ES-I3 (cell line): ENCODE data around the gene ITGB1BP1.

Experiments used
- H3K36me3 ChIP-seq: 2 replicates; pipeline ENCODE4 v1.6.1; 2013; ENCODE audit warnings: mild to moderate bottlenecking, low read length, control low read depth, moderate library complexity; ENCODE audit not compliant: insufficient read depth
- H3K4me1 ChIP-seq: 2 replicates; pipeline ENCODE4 v1.6.1; 2013; ENCODE audit warnings: mild to moderate bottlenecking, control low read depth, low read length; ENCODE audit not compliant: insufficient read depth
- H3K9ac ChIP-seq: 2 replicates; pipeline ENCODE4 v1.6.1; 2013; ENCODE audit warnings: low read depth, mild to moderate bottlenecking, low read length, moderate library complexity
- H3K9me3 ChIP-seq: 2 replicates; pipeline ENCODE4 v1.6.1; 2013; ENCODE audit warnings: mild to moderate bottlenecking, low read length, moderate library complexity; ENCODE audit not compliant: control insufficient read depth, insufficient read depth

ITGB1BP1 gene

DNA sequence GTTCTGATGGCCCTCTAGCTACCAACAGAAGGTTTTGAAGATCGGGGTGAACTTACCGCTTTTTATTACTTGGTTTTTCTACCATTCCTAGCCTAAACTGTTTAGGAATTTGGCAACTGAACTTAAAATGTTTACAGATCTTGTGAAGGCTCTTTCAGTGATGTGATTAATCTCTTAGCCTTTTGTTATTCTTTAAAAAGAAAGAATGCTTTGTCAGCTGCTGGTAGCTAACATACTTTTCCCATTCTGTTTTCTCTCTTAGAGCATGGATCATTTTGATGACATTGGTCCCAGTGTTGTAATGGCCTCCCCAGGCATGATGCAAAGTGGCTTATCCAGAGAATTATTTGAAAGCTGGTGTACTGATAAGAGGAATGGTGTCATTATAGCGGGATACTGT, 18.2 kb upstream of the ITGB1BP1 start:
- H3K4me1 ChIP-seq = no peaks in the 10 kb centered on the region
- H3K9me3 ChIP-seq = no peaks in the 10 kb centered on the region
- no peak overlapping the region for H3K9ac ChIP-seq
- H3K36me3 ChIP-seq = peaks cover 31% of the 10 kb centered on the region

DNA sequence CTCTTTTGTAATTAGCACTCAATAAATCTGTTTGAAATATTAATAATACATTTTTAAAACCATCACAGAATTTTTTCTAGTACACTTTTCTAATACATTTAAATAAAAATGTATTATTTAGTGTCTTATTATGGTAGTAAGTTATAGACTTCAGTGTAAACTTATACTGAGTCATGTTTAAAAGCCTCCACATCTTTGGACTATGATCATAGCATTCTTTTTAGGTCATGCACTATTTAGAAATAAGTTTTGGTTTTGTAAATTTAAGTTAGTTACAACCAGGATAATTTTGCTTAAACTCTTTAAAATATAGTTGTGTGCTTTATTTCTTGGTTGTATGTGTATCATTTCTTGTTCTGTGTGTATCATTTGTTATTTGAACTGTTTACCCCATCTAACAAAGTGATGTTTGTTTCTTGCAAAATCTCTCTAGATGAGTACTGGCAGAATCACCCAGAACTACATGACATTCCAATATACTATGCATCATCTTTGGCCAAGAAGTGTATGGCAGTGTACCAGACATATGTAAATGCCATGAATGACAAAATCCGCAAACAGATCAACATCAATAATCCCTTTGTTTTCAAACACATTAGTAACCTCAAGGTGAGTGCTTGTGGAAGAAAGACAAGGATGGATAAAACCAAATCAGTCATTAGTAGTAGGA, 16.9 kb upstream of the ITGB1BP1 start:
- Histone ChIP-seq H3K4me1 (no peaks in the 10 kb centered on the region), H3K9me3 (no peaks in the 10 kb centered on the region), H3K36me3 (peaks cover 25% of the 10 kb centered on the region), H3K9ac (no peak overlapping the region)

DNA sequence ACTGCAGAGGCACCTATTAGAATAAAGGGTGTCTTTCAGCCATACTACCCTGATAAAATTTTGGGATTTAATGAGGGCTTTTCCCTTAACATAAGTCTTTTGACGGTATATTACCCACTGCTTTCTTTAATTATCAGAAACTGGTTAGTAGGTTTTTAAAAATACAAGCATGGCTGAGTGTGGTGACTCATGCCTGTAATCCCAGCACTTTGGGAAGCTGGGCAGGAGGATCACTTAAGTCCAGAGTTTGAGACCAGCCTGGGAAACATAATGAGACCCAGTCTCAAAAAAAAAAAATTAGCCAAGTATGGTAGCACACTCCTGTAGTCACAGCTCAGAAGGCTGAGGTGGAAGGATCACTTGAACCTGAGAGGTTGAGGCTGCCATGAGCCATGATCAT, 16.2 kb upstream of the ITGB1BP1 start:
- Histone ChIP-seq H3K9ac (no peak overlapping the region), H3K9me3 (no peaks in the 10 kb centered on the region), H3K36me3 (peaks cover 24% of the 10 kb centered on the region), H3K4me1 (no peaks in the 10 kb centered on the region)

DNA sequence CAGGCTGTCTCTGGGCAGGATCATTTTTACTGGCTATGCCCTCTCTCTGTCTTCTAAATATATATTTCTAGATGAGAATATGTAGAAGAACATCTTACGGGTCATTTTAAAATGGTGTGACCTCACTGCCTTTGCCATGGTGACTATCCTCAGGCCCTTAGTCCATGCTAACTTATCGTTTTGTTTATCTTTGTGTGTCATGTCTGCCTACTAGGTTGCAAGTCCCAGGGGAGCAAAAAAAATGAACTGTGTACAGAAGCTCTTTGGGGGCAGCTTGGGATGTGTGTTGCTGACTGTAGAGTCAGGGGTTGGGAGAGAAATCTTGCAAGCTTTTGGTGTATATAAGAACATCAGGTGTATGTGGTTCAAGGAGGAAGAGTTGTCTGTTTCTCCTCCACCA, 11.2 kb upstream of the ITGB1BP1 start:
- Histone ChIP-seq H3K4me1 (no peaks in the 10 kb centered on the region), H3K36me3 (peaks cover 29% of the 10 kb centered on the region), H3K9ac (no peak overlapping the region), H3K9me3 (no peaks in the 10 kb centered on the region)

DNA sequence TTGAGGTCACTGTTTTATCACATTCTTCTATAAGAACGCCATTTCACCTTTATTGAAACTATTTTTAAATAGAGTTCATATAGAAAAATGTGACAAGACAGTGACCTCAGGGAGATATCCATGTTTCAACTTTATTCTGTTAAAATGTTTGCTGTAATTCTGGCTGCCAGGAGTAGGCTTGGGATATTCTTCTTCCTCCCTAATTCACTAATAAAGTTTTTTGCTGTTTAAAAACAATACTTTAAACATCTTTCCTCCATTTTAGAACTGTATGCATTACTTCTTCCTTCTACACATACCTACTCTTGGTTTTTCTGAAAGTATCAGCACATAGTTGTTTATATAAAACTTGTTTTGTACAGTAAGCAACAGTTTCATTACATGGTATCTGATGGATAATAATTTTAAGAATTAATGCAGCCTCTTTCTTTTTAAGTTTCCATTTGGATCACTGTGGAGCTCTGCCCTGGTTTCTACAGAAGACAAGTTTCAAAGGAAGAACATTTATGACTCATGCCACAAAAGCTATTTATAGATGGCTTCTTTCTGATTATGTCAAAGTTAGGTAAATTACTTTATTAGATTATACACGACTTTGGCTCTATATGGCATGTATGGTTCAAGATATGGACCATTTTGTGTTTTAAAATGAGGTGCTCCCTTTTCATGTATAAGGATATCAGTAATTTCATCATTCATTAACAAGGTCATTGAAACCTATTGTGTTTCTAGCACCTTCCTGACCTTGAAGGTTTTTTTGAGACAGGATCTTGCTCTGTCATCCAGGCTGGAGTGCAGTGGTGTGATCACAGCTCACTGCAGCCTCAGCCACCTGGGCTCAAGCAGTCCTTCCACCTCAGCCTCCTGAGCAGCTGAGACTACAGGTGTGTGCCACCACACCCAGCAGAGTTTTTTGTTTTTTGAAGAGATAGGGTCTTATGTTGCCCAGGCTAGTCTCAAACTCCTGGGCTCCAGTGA, 7.3 kb upstream of the ITGB1BP1 start:
- Histone ChIP-seq H3K36me3 (peaks cover 21% of the 10 kb centered on the region), H3K9ac (no peak overlapping the region)

DNA sequence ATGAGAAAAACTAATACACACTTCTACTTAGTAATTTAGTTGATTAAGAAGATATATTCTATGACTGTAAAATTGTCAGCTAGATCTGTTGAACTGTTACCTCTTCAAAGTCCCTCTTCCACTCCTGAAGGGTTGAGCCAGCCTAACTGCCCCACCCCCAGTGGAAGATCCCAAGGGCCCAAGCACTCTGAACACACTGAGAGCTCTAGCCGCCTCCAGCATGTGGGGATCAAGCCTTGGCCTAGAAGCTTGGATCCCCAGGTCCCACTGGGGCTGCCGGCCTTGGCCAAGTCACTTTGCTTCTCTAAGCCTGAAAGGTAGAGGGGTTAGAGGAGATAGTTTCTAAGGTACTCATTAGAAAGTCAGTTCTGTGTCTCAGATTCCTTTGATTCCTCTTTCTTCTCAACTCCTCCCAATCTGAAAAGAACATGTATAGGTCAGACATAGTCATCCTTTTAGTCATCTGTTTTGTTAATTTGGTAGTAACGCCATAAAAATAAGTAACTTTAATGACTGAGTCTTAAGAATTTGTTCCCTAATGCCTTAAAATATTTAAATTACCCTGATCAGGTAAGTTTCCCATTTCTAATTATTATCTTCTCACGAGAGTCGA, 5.7 kb upstream of the ITGB1BP1 start:
- no peak overlapping the region for H3K9ac ChIP-seq
- no peaks in the 10 kb centered on the region; the same call in 1 of the 2 replicates for H3K4me1 ChIP-seq
- no peaks in the 10 kb centered on the region for H3K9me3 ChIP-seq
- peaks cover 17% of the 10 kb centered on the region for H3K36me3 ChIP-seq

More for the DNA sequence above, 7.3 kb upstream of the ITGB1BP1 start:
- Histone ChIP-seq H3K4me1 (no peaks in the 10 kb centered on the region), H3K9me3 (no peaks in the 10 kb centered on the region)

DNA sequence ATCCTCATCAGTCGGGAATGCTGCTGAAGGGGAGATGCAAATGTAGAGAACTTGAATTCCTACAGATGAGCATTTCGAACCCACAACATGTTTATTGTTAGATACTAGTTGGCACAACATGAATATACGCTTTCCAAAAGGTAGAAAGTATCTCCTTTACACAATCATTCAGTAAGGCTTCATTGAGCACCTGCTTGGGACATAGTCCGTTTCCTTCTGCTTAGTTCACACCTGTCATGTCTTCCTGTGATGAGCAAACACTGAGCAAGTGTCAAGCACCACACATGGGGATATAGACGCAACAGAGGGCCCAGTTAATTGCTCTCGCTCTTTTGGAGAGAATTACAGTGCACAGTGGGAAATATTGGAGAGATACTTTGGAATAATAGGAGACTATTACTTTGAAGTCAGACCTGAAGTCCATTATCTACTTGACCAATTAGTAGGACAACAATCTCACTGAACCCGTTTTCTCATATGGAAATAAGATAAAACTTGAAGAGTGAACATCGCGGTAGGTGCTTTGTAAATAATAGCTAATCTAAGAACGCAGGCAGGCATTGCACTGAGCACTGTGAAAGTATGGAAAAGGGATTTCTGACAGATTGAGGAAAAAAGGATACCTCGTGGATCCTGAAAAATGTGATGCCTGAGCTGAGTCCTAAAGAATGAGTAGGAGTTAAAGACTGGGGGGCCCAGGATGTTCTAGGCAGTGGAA, 1.3 kb upstream of the ITGB1BP1 start:
- no peaks in the 10 kb centered on the region for H3K36me3 ChIP-seq
- H3K9ac ChIP-seq = peak overlapping the region; percentile 100
- H3K9me3 ChIP-seq = no peaks in the 10 kb centered on the region
- H3K4me1 ChIP-seq = no peaks in the 10 kb centered on the region; the same call in 1 of the 2 replicates

DNA sequence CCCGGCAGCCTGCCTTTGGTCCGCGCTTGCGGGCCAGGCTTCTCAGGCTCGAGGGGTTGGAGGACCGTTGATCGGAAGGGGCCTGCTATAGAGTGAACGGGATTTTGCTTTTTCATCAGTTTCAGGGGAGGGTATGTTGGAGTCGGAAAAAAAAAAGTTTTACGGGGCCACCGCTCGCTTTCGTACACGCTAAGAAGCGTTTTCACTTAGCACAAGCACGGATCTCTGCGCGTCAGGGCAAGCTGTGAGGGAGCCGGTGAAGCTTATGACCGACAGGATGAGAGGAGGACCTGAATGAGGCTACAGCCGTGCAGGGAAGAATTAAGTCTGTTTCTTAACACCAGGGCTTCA, 569 bp upstream of the ITGB1BP1 start:
- Histone ChIP-seq H3K4me1 (no peaks in the 10 kb centered on the region; the same call in 1 of the 2 replicates), H3K9me3 (no peaks in the 10 kb centered on the region), H3K36me3 (no peaks in the 10 kb centered on the region), H3K9ac (peak overlapping the region; percentile 100)

DNA sequence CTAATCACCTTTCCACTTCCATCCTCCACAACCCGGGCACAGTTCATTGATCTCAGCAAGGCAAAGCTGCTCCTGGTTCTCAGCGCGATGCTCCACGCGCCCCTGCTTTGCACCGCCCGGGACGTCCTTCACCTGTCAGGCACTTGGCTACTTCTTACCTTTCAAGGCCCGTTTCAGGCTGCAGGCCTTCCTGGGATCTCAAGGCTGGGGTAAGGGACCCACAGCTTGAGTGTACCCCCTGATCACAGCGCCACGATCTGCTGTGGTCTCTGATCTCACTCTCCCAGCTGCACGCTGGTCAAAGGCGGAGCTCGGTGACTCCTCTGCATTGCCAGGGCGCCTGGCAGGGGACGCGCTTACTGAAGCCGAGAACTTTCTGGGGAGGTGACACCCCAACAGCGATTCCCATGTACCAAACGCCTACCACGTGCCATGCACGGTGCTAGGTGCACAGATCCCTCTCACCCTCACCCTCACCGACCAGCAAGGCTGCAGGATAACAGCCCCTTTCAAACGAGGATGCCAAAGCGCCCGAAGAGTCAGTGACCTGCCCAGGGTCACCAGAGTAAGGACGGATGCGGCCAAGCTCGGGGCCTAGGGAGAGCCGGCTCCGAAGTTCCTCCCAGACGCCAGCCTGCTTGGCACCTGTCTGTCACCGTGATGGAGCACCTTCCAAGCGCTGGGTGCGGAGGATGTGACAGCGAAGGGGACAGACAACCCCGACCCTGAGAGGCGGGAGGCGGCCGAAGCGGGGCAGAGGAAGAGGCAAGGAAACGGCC, 818 bp downstream of the ITGB1BP1 start:
- Histone ChIP-seq H3K4me1 (no peaks in the 10 kb centered on the region; the same call in 1 of the 2 replicates), H3K9me3 (no peaks in the 10 kb centered on the region), H3K9ac (peak overlapping the region; percentile 100), H3K36me3 (no peaks in the 10 kb centered on the region)

DNA sequence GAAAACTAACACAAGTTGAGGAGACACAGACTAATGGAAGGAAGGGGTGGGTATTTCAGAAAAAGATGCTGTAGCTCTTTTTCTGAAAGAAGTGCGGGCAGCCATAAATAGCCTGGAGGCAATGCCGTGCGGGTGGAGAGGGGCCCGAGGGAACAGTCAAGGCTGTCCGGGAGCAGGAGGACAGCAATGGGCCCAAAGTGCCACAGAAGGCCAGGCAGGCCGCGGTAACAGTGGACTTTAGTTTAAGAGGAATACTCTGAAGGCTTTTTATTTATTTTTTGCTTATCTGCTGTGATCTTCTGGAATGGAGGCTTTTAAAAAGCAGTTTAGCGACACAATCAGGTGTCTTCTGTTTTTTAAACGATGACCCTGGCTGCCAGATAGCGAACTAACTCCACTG, 2.8 kb downstream of the ITGB1BP1 start:
- H3K9me3 ChIP-seq = no peaks in the 10 kb centered on the region
- no peaks in the 10 kb centered on the region; the same call in 1 of the 2 replicates for H3K4me1 ChIP-seq
- no peak overlapping the region for H3K9ac ChIP-seq
- H3K36me3 ChIP-seq = no peaks in the 10 kb centered on the region

- H3K9ac ChIP-seq = no peak overlapping the region
- no peaks in the 10 kb centered on the region; the same call in 1 of the 2 replicates for H3K4me1 ChIP-seq
- H3K36me3 ChIP-seq = no peaks in the 10 kb centered on the region
- no peaks in the 10 kb centered on the region for H3K9me3 ChIP-seq
These were observed 3.8 kb downstream of the ITGB1BP1 start for GRCh38 chr2:9419541-9419940.

- Histone ChIP-seq H3K9me3 (no peaks in the 10 kb centered on the region), H3K36me3 (no peaks in the 10 kb centered on the region), H3K9ac (no peak overlapping the region), H3K4me1 (no peaks in the 10 kb centered on the region)
These were observed 4.6 kb downstream of the ITGB1BP1 start for GRCh38 chr2:9418746-9419145.

- H3K9ac ChIP-seq = no peak overlapping the region
- no peaks in the 10 kb centered on the region for H3K36me3 ChIP-seq
- no peaks in the 10 kb centered on the region for H3K9me3 ChIP-seq
- H3K4me1 ChIP-seq = no peaks in the 10 kb centered on the region
These were observed 5.6 kb downstream of the ITGB1BP1 start for GRCh38 chr2:9417725-9418124.
